Fibroblast of mammary gland (primary cell): ENCODE data around the gene CLDN7.

Source experiments
- DNase-seq: peaks from one replicate; pipeline ENCODE4 v3.0.0-alpha.2; 2010; ENCODE audit warnings: low read depth
- H3K4me3 ChIP-seq: 2 replicates; pipeline ENCODE4 v1.5.1; 2011; ENCODE audit warnings: low read depth, mild to moderate bottlenecking, low read length, moderate library complexity; ENCODE audit not compliant: control insufficient read depth
- CTCF ChIP-seq: conservative IDR thresholded peaks from 2 replicates; pipeline ENCODE4 v1.5.1; 2011; ENCODE audit warnings: low read depth, low read length, inconsistent platforms; ENCODE audit not compliant: control insufficient read depth, insufficient read depth

The CLDN7 gene

DNA sequence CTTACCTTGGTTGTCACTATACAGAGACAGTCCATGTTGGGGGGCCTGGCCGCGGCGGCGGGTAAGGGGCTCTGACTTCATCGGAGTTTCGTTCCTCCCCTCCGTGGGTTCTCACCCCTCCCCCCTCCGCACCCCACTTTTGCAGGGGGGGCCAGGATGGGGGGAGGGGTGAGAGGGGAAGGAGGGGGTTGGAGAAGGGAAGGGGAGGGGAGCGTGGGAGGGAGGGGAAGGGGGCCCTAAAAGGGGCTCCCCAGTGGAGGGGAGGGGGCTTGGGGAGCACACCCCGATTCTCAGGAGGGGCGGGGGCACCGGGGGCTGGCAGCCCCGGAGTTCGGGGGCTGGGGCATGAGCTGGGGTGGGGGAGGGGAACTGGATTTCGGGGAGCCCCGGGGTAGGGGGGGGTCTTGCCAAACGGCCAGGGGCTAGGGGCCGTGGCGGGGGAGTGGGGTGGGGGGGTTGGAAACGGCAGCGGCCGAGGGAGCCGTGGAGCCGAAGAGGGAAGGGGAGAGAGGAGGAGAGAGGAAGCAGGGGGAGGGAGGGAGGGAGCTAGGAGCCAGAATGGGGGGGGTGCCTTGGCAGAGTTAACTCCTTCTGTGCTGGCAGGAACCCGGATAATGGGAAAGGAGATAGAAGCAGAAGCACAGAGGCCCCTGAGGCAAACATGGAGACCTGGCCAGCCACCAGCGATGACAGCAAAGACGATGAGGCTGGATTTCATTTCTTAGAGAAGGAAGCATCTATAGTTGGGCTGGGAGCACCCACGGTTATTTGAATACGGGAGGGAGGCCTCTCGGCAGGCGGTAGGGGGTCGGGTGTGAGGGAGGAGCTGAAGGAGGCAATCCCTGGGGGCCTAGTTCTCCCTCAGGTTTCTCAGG is 44.9 kb downstream of the CLDN7 start:
- peak overlapping the region; percentile 63 for H3K4me3 ChIP-seq
- peak; percentile 73 for DNase-seq
- no peak for TF ChIP-seq CTCF

DNA sequence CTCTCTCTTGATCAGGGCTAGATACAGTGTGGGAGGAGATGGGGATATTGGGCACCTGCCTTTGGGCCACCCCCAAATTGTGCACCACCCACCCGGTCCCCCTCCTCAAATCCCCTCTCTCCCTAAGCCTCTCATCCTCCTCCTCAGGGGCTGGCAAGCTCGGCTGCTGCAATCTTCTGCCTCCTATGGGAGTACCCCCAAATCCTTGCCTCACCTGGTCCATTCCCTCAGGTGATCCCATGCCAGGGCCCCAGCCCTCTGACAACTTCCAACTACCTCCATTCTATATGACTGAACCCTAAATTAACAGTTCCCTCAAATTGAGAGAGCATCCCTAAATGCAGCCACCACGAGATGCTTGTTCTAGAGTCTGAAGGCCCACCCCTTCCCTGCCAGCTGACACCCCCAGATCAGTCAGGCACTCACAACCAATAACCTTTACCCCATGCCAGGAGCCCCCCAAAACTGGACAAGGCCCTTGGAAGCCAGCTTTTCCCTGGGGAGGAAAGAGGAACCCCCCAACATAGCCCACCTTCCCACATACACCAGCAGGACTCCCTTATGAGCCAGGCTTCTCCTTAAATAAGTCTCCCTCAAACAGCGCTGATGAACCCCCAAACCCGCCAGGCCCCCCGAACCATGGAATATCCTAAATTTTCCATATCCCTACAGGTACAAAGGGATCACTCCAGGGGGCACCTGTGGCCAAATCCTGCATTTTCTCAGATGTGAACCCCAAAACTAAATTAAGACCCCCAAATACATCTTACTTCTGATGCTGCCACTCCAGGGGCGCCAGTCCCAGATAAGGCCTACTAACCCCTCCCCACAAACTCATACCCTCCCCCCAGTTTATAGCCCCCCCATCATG is 45.8 kb downstream of the CLDN7 start:
- no peak for TF ChIP-seq CTCF
- no peak for DNase-seq
- peak overlapping the region; percentile 63 for H3K4me3 ChIP-seq

GRCh38 chr17:7215652-7216180 is 46.6 kb downstream of the CLDN7 start:
- TF ChIP-seq CTCF = no peak
- peak overlapping the region; percentile 63 for H3K4me3 ChIP-seq

GRCh38 chr17:7215136-7215638 is 47.1 kb downstream of the CLDN7 start:
- H3K4me3 ChIP-seq = peak overlapping the region; percentile 12

More at GRCh38 chr17:7215652-7216180, 46.6 kb downstream of the CLDN7 start:
- no peak for DNase-seq

DNA sequence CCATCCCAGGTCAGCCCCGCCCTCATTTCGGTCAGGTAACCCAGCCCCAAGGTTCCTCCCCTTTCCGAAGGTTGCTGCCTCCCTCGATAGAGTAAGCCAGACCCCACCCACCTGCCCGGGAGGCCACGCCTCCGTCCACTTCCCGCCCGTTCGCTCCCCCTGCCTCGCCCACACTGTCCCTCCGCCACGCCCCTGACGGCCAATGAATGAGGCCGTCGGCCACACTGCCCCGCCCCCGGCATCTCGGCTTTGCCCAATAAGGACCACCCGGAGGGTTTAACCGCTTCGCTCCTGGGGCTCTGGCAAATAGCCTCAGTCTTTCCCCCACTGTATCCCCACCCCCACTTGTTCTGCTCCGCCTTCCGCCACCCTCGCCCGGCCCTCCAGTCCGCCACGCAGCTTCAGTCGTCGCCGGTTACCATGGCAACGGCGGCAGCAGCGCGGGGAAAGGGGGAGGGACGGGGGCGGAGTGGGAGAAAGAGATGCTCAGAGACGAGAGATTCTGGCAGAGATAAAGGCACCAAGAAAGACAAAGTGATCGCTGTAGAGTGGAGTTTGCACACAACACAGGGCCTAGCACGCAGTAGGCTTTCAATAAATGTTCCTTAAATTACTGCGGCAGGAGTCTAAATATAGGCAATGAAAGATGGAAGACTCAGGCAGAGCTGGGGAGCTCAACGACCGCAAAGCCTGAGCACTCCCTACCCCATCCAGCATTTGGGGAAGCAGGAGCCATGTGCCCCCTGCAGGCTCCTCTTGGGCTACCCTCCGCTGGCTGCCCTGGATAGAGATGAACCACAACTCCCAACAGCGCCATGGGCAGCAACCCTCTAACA is 47.8 kb downstream of the CLDN7 start:
- TF ChIP-seq CTCF = peak; percentile 55
- peak overlapping the region; percentile 43 for H3K4me3 ChIP-seq
- peak; percentile 94 for DNase-seq

More at GRCh38 chr17:7215136-7215638, 47.1 kb downstream of the CLDN7 start:
- no peak for DNase-seq
- TF ChIP-seq CTCF = no peak
